Measurements from ENCODE around the gene PPP1R16B. TPM values are rescaled to one million over a fixed set of nuclear protein-coding genes. Genes with fewer than 3 reads are reported as not detected.

The PPP1R16B gene
- total and polyA plus RNA-seq, 2 of the 8 experiments (the other 6 are each of a cell fraction or from before 2014, with no cell fraction given) = 2.6 to 8.9 TPM

GRCh38 chr20:38965264-38965663, 159.8 kb downstream of the PPP1R16B start:
- Histone ChIP-seq H3K27ac (ENCODE audit: low read depth, low read length) (no peak overlapping the region), H3K18ac (ENCODE audit: extremely low read depth, low read length) (no peak overlapping the region), H3K4ac (replicated peaks; ENCODE audit: insufficient read length, low read depth, low read length) (no peak overlapping the region), H3K79me1 (ENCODE audit: low read depth, low read length) (no peaks in the 10 kb centered on the region; the same call in 1 of the 2 replicates), H3K4me3 (ENCODE audit: extremely low read depth in 1 of 4, insufficient read depth in 2 of 4, low read depth in 3 of 4, low read length in 4 of 4) (no peak overlapping the region), H2BK15ac (ENCODE audit: low read length) (no peak overlapping the region), H3K36me3 (ENCODE audit: control insufficient read depth in 2 of 4, insufficient read depth in 4 of 4, low read length in 3 of 4) (peaks cover 9 to 17% (median 12%) of the 10 kb centered on the region in 4 experiments; a peak in 7 of 8 replicates), H2AK5ac (ENCODE audit: low read depth, low read length) (no peak overlapping the region), H3K79me2 (ENCODE audit: control insufficient read depth in 1 of 2, insufficient read depth in 2 of 2, low read length in 2 of 2) (peaks cover 4 to 64% of the 10 kb centered on the region in 2 experiments; a peak in 3 of 4 replicates), H2BK120ac (replicated peaks; ENCODE audit: low read depth, low read length) (no peak overlapping the region), H4K5ac (ENCODE audit: insufficient read length, low read depth, low read length) (no peak overlapping the region), H4K8ac (ENCODE audit: extremely low read depth, insufficient read depth, low read length) (no peak overlapping the region), H3K9ac (replicated peaks in 1 of 4; ENCODE audit: extremely low read depth in 1 of 4, low read depth in 3 of 4, low read length in 3 of 4) (no peak overlapping the region), H3K56ac (replicated peaks; ENCODE audit: insufficient read length, low read depth, low read length) (no peak overlapping the region), H2BK12ac (ENCODE audit: low read depth, low read length) (no peak overlapping the region), H3K14ac (ENCODE audit: insufficient read length) (no peak overlapping the region), H3K27me3 (replicated peaks in 1 of 4; ENCODE audit: control insufficient read depth in 3 of 4, extremely low read depth in 1 of 4, insufficient read depth in 3 of 4, low read length in 3 of 4) (no peaks in the 10 kb centered on the region), H3K4me1 (replicated peaks in 1 of 4; ENCODE audit: control insufficient read depth in 3 of 4, insufficient read depth in 4 of 4, low read length in 3 of 4) (peaks cover 0 to 6% (median 0%) of the 10 kb centered on the region in 4 experiments; a peak in 1 of 7 replicates), H3K9me3 (ENCODE audit: insufficient read depth in 2 of 2, low read depth in 1 of 2, low read length in 1 of 2) (no peaks in the 10 kb centered on the region), H4K91ac (replicated peaks; ENCODE audit: insufficient read length, low read length) (no peak overlapping the region), H3K4me2 (ENCODE audit: insufficient read depth in 1 of 2, low read depth in 2 of 2, low read length in 2 of 2) (no peak overlapping the region), H4K20me1 (replicated peaks in 1 of 2; ENCODE audit: control insufficient read depth in 1 of 2, insufficient read depth in 2 of 2, low read length in 2 of 2) (peaks cover 2 to 6% of the 10 kb centered on the region in 2 experiments), H2BK20ac (ENCODE audit: low read length) (no peak overlapping the region), H2BK5ac (ENCODE audit: low read depth, low read length) (no peak overlapping the region), H2AFZ (ENCODE audit: low read length) (no peak overlapping the region), H3K23ac (ENCODE audit: insufficient read length) (no peak overlapping the region), H3K23me2 (ENCODE audit: low read depth, low read length) (peaks cover 4% of the 10 kb centered on the region)
- FAIRE-seq (no peak), DNase-seq (ENCODE audit: low read depth in 1 of 2, low spot score in 2 of 2) (no peak)
- ChIA-PET POLR2A (ENCODE audit: partially characterized antibody) (interaction anchor here (1.4 to 6.0 kb wide), 2 partner anchors 15 to 38 kb away, joined by 3 to 56 read pairs; partner anchors contain the start of gene FAM83D), CTCF (ENCODE audit: partially characterized antibody) (interaction anchor here (0.6 kb wide), 1 partner anchor 92 kb away, joined by 4 read pairs; no protein-coding TSS in a partner anchor)
- no peak for TF ChIP-seq RAD21 (IDR thresholded peaks at IDR 0.05 in 1 of 2, conservative IDR thresholded peaks at IDR 0.05 in 1 of 2; ENCODE audit: low read depth in 2 of 2, low read length in 2 of 2)
- TF ChIP-seq BACH1 (IDR thresholded peaks at IDR 0.05; ENCODE audit: low read length) = no peak
- no peak for TF ChIP-seq CBX8 (IDR thresholded peaks at IDR 0.05; ENCODE audit: borderline replicate concordance, low read depth, low read length)
- no peak for TF ChIP-seq MAX (IDR thresholded peaks at IDR 0.05)
- no peak for TF ChIP-seq MAFK (IDR thresholded peaks at IDR 0.05; ENCODE audit: low read depth, low read length)
- TF ChIP-seq SRF (IDR thresholded peaks at IDR 0.05; ENCODE audit: low read depth, low read length) = no peak
